Measurements from ENCODE around the gene PSORS1C1.

DNA sequence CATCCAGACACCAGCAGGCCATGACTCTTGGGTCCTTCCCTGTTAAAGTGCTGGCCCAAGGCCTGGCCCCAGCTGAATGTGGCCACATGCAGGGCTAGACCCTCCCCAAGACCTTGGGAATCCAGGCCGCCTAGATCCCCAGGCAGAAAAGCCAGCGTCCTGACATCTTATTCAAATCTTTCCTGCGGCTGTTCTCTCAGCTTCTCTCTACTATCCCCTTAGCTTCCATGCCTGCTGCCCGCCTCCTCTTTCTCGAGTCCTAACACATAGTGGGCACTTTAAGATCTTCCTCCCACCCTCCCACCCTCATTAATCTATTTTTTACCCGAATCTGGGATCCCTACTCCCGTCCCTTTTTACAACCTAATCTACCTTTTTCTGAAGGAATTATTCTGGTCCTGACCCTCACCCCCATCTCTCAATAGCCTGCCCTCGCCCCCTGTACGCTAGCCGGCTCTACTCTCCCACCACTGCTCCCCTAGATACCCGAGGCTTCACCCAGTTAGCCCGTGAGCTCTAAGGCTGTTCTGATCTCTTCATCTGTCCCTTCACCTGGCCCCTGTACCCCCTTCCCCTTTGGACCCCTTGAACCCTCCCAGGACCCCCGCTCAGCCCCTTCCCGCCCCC is 43.0 kb downstream of the PSORS1C1 start, which contains the start of gene CCHCR1:
- TF ChIP-seq, protein P1, sequence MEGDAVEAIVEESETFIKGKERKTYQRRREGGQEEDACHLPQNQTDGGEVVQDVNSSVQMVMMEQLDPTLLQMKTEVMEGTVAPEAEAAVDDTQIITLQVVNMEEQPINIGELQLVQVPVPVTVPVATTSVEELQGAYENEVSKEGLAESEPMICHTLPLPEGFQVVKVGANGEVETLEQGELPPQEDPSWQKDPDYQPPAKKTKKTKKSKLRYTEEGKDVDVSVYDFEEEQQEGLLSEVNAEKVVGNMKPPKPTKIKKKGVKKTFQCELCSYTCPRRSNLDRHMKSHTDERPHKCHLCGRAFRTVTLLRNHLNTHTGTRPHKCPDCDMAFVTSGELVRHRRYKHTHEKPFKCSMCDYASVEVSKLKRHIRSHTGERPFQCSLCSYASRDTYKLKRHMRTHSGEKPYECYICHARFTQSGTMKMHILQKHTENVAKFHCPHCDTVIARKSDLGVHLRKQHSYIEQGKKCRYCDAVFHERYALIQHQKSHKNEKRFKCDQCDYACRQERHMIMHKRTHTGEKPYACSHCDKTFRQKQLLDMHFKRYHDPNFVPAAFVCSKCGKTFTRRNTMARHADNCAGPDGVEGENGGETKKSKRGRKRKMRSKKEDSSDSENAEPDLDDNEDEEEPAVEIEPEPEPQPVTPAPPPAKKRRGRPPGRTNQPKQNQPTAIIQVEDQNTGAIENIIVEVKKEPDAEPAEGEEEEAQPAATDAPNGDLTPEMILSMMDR (IDR thresholded peaks at IDR 0.05 in 8 of 11, conservative IDR thresholded peaks at IDR 0.05 in 3 of 11) = no peak
- TF ChIP-seq POLR2AphosphoS5 (IDR thresholded peaks at IDR 0.05) (no peak), POLR2A (IDR thresholded peaks at IDR 0.05) (no peak)

Data from spleen (tissue), 7 donors.